ENCODE results near the gene TPRX2. TPM values are rescaled to one million over a fixed set of nuclear protein-coding genes. Genes with fewer than 3 reads are reported as not detected.

Gene TPRX2
- polyA plus RNA-seq, 1 experiment: not detected

- H3K9me3 ChIP-seq (ENCODE audit: control insufficient read depth, insufficient read depth, low read length): no peaks in the 10 kb centered on the region
- peaks cover 4% of the 10 kb centered on the region for H3K27me3 ChIP-seq (ENCODE audit: control insufficient read depth, insufficient read depth, low read length)
- ChIA-PET POLR2A (no interaction called here), CTCF (interaction anchor here (1.2 kb wide), 2 partner anchors 13 to 18 kb away, joined by 3 to 5 read pairs; no protein-coding TSS in a partner anchor)
- TF ChIP-seq CTCF (IDR thresholded peaks at IDR 0.05; ENCODE audit: low read depth, low read length): no peak
- H3K4me3 ChIP-seq (ENCODE audit: low read depth, low read length): no peak overlapping the region
- no peak for DNase-seq (ENCODE audit: low read depth, low spot score)
- no peak overlapping the region for H3K27ac ChIP-seq (ENCODE audit: low read depth, low read length)
Observed at GRCh38 chr19:47881757-47882156, 22.7 kb downstream of the TPRX2 start.

GRCh38 chr19:47882890-47883289, 23.9 kb downstream of the TPRX2 start:
- DNase-seq (ENCODE audit: low read depth, low spot score): no peak
- H3K27me3 ChIP-seq (ENCODE audit: control insufficient read depth, insufficient read depth, low read length): peaks cover 4% of the 10 kb centered on the region
- no peaks in the 10 kb centered on the region for H3K9me3 ChIP-seq (ENCODE audit: control insufficient read depth, insufficient read depth, low read length)
- no peak for TF ChIP-seq CTCF (IDR thresholded peaks at IDR 0.05; ENCODE audit: low read depth, low read length)
- H3K4me3 ChIP-seq (ENCODE audit: low read depth, low read length): no peak overlapping the region
- ChIA-PET POLR2A (no interaction called here), CTCF (interaction anchor here (1.2 kb wide), 1 partner anchor 14 kb away, joined by 3 read pairs; no protein-coding TSS in a partner anchor)
- H3K27ac ChIP-seq (ENCODE audit: low read depth, low read length): no peak overlapping the region

- DNase-seq (ENCODE audit: low read depth, low spot score): no peak
- Histone ChIP-seq H3K4me3 (ENCODE audit: low read depth, low read length) (no peak overlapping the region), H3K27me3 (ENCODE audit: control insufficient read depth, insufficient read depth, low read length) (peaks cover 4% of the 10 kb centered on the region), H3K27ac (ENCODE audit: low read depth, low read length) (no peak overlapping the region), H3K9me3 (ENCODE audit: control insufficient read depth, insufficient read depth, low read length) (no peaks in the 10 kb centered on the region)
- no peak for TF ChIP-seq CTCF (IDR thresholded peaks at IDR 0.05; ENCODE audit: low read depth, low read length)
- ChIA-PET CTCF (no interaction called here), POLR2A (interaction anchor here (0.6 kb wide), 1 partner anchor 211 kb away, joined by 3 read pairs; no protein-coding TSS in a partner anchor)
Observed at GRCh38 chr19:47885067-47885463, 26.0 kb downstream of the TPRX2 start.

GRCh38 chr19:47886010-47886559, 27.1 kb downstream of the TPRX2 start, which contains the start of gene SULT2A1:
Gene SULT2A1 (minus strand): TSS chr19:47886315. CDS start chr19:47886257, 58 bp downstream.
- POLR2A ChIA-PET: no interaction called here
- TF ChIP-seq CTCF (IDR thresholded peaks at IDR 0.05; ENCODE audit: low read depth, low read length): no peak
- CTCF ChIA-PET: interaction anchor here (1.2 kb wide), 1 partner anchor 17 kb away, joined by 6 read pairs; no protein-coding TSS in a partner anchor
- H3K9me3 ChIP-seq (ENCODE audit: control insufficient read depth, insufficient read depth, low read length): no peaks in the 10 kb centered on the region
- DNase-seq (ENCODE audit: low read depth, low spot score): no peak
- H3K27me3 ChIP-seq (ENCODE audit: control insufficient read depth, insufficient read depth, low read length): peaks cover 4% of the 10 kb centered on the region
- no peak within 1 kb of the TSS for H3K4me3 ChIP-seq (ENCODE audit: low read depth, low read length)
- no peak within 1 kb of the TSS for H3K27ac ChIP-seq (ENCODE audit: low read depth, low read length)

- H3K27ac ChIP-seq (ENCODE audit: low read depth, low read length): no peak overlapping the region
- no peak for TF ChIP-seq CTCF (IDR thresholded peaks at IDR 0.05; ENCODE audit: low read depth, low read length)
- no peak overlapping the region for H3K4me3 ChIP-seq (ENCODE audit: low read depth, low read length)
- H3K9me3 ChIP-seq (ENCODE audit: control insufficient read depth, insufficient read depth, low read length): 0 out of 2 replicates have a peak, but pooled peaks cover 3% of the 10 kb centered on the region
- DNase-seq (ENCODE audit: low read depth, low spot score): no peak
- ChIA-PET POLR2A (no interaction called here), CTCF (interaction anchor here (1.2 kb wide), 1 partner anchor 27 kb away, joined by 5 read pairs; no protein-coding TSS in a partner anchor)
- no peaks in the 10 kb centered on the region for H3K27me3 ChIP-seq (ENCODE audit: control insufficient read depth, insufficient read depth, low read length)
Observed at GRCh38 chr19:47890865-47891621, 32.0 kb downstream of the TPRX2 start.

Measured in AG04450 (cell line).